ENCODE data around the gene KCTD11.
A peak's percentile ranks its signal among the peaks of the same experiment; 100 is the strongest.

DNA sequence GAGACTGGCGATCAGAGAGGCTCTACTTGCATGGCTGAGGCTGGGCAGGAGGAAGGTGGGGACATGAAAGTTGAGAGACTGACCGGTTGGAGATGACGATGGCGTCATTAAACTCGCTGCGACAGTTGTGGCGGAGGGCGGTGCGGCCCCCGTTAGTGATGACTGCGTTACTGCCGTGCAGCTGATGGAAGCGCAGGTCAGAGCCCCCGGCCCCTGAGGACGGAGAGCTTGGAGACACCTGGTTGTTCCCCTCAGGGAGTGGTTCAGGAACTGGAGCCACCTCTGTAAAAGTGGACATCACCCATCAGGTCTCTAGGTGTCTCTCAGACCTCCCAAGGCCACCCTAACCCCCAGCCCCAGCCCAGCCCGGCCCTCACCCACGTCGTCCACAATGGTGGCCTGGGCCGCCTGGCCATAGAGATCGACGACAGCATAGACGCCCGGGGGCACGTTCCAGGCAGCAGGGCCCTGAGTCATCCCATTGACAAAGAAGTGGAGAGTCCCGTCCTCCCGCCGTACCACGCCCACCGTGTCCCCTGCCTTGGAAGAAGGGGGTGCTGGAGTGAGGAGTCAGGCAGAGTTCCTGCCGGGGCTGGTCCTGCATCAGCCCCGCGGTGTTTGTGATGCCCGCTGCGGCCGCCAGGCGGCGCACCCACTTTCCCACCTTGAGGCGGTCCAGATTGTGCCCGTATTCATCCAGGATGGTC, 28.1 kb upstream of the KCTD11 start:
- TF ChIP-seq, protein P1, sequence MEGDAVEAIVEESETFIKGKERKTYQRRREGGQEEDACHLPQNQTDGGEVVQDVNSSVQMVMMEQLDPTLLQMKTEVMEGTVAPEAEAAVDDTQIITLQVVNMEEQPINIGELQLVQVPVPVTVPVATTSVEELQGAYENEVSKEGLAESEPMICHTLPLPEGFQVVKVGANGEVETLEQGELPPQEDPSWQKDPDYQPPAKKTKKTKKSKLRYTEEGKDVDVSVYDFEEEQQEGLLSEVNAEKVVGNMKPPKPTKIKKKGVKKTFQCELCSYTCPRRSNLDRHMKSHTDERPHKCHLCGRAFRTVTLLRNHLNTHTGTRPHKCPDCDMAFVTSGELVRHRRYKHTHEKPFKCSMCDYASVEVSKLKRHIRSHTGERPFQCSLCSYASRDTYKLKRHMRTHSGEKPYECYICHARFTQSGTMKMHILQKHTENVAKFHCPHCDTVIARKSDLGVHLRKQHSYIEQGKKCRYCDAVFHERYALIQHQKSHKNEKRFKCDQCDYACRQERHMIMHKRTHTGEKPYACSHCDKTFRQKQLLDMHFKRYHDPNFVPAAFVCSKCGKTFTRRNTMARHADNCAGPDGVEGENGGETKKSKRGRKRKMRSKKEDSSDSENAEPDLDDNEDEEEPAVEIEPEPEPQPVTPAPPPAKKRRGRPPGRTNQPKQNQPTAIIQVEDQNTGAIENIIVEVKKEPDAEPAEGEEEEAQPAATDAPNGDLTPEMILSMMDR (IDR thresholded peaks at IDR 0.05) = peak; percentile 91
- TF ChIP-seq EZH2 (IDR thresholded peaks at IDR 0.05; ENCODE audit: borderline replicate concordance, insufficient read depth, low read depth, low read length, poor library complexity, severe bottlenecking) = no peak
